GM18519 (cell line): ENCODE data around the gene VWA5B2.
"Not testable (repeated sequence)": the region's sequence is repeated elsewhere in the genome, so short reads cannot be mapped to it uniquely, and the experiment has no call there.

Experiments used
- ATAC-seq: cut with Tn5 transposase; IDR thresholded peaks from one replicate; pipeline ENCODE4 v1.9.1; 2021; ENCODE audit warnings: mild to moderate bottlenecking, moderate library complexity; ENCODE audit not compliant: unreplicated experiment, low FRiP score

VWA5B2 gene

DNA sequence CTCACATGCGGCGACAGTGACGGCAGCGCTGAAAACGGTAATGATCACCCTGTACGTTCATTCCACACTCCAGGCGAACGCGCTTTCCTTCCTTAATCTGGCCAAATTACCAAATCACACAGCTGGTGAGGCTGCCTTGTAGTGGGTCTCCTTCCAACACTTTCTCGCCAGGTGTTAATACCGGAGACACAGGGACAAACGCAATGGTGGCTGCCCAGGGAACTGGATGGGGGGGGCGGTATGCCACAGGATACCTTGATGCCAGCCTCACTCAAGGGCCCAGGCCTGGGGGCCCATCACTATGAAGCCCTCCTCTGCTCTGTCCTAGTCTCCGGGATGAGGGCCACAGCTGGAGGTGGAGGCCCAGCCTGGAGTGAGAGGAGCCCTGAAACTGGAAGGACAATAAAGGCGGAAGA is 33.4 kb downstream of the VWA5B2 start:
- no peak for ATAC-seq

DNA sequence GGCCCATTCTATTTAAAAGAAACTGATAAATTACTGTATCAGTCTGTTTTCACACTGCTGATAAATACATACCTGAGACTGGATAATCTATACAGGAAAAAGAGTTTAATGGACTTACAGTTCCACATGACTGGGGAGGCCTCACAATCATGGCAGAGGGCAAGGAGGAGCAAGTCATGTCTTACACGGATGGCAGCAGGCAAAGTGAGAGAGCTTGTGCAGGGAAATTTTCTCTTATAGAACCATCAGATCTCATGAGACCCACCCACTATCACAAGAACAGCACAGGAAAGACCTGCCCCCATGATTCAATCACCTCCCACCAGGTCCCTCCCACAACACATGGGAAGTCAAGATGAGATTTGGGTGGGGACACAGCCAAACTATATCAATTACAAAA is 37.9 kb downstream of the VWA5B2 start:
- ATAC-seq, result not testable (repeated sequence)

DNA sequence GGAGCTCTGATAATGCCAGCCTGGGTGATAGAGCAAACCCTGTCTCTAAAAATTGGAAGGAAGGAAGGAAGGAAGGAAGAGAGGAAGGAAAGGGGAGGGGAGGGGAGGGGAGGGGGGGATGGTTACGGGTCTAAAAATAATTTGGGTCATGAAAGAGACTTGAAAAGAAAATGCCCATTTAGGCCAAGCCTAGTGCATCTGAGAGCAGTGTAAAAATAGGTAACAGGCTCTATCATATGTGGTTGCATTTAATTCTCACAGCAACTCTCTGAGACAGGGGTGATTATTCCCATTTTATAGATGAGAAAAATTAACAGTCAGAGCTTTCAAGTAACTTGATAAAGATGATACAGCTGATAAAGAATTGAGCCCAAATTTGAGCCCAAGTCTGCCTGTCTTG is 42.9 kb downstream of the VWA5B2 start:
- ATAC-seq, result no peak

DNA sequence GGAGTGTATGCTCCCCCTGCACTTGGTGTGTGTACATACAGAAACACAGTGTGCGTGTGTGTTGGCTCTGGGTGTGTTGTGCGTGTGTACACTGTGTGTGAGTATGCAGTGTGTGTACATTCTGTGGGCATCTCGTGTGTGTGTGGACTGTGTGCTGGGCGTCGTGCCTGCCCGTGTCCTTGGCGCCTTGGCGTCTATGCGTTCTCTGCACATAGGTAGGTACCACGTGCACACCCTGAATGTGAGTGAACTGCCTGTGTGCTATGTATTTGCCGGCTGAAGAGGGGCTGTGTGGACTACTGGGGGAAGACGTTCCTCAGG is 46.0 kb downstream of the VWA5B2 start:
- ATAC-seq, result no peak

DNA sequence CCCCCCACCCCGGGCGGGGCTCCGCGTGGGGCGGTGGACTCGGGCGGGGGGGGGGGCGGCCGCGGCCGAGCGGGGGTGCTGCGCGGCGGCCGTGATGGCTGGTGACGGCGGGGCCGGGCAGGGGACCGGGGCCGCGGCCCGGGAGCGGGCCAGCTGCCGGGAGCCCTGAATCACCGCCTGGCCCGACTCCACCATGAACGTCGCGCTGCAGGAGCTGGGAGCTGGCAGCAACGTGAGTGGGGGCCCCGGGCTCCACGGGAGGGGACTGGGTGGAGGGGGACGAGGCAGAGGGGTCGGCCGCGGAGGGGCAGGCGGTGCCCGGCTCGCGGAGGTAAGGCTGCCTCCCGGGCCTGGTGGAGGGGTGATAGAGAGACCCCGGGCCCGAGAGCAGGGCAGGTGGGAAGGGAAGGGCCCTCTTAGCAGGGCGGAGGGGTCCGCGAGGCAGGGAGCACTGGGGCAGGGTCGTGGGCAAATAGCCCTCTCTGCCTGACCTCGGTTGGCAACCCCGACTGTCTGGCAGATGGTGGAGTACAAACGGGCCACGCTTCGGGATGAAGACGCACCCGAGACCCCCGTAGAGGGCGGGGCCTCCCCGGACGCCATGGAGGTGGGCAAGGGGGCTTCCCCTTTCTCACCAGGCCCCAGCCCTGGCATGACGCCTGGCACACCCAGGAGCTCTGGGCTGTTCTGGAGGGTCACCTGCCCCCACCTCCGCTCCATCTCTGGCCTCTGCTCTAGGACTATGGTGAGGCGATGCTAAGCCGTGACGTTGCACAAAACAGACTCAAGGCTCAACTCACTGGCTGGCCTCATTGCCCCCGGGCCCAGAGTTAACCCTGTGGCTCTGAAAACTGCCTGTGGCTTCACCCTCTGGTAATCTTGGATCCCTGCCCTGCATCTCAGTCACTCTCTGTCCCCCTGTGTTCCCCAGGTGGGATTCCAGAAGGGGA is 46.9 kb downstream of the VWA5B2 start, which contains the start of gene ECE2:
Gene ECE2 (plus strand): TSS at position 62 of the 950 bp plus-strand sequence. CDS start 132 bp downstream, at position 194.
- ATAC-seq, result no peak

DNA sequence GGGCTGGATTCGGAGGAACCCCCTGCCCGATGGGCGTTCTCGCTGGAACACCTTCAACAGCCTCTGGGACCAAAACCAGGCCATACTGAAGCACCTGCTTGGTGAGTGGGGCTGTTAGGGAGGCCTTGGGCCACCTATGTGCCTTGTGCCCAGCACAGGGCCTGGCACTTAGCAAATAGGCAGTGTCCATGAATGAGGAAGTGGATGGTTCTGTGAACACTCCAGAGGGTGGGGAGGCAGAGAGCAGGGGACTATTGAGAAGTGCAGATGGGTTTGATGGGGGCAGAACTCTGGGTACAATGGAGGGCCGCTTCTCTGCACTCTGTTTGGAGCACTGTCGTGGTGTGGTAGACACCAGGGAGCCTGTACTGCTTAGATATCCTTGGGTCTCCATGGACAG is 48.0 kb downstream of the VWA5B2 start:
- ATAC-seq, result no peak

DNA sequence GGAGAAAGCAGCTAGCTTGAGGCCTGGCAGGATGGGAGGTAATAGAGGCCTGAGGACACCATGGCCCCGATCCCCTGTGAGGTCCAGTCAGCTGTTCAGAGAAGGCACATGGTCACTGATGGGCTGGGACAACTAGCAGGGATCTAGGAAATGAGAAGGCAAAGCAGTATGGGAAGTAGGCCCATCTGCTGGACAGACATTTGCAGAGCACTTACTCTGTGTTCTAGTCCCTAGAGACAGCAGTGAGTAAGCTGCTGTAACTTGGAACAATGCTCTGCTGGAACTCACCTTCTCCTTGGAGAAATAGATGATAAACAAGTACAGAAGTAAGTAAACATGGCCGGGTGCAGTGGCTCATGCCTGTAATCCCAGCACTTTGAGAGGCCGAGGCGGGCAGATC is 53.6 kb downstream of the VWA5B2 start:
- ATAC-seq, result no peak

DNA sequence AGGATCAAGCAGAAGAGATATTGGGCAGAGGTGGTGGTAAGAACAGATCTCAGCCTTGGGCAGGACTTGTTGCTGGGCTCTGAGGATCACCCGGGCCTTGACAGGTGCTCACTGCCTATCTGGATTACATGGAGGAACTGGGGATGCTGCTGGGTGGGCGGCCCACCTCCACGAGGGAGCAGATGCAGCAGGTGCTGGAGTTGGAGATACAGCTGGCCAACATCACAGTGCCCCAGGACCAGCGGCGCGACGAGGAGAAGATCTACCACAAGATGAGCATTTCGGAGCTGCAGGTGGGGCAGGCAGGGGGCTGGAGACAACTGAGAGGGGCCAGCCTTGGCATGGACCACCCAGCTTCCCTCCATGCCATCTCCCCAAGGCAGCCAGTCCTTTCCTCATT is 54.3 kb downstream of the VWA5B2 start:
- ATAC-seq, result no peak

DNA sequence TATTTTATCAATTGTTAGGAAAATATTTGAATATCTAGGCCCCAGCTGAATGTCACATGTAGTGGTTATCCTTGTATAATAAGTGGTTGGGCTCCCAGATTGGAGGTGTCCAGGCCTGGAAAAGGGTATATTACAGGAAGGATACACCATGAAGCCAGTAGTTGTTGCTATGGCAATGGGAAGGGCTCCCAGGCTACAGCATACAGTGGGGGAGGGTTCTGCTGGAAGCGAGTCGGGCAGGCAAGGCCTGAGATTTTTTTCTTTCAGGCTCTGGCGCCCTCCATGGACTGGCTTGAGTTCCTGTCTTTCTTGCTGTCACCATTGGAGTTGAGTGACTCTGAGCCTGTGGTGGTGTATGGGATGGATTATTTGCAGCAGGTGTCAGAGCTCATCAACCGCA is 55.3 kb downstream of the VWA5B2 start:
- ATAC-seq, result no peak

DNA sequence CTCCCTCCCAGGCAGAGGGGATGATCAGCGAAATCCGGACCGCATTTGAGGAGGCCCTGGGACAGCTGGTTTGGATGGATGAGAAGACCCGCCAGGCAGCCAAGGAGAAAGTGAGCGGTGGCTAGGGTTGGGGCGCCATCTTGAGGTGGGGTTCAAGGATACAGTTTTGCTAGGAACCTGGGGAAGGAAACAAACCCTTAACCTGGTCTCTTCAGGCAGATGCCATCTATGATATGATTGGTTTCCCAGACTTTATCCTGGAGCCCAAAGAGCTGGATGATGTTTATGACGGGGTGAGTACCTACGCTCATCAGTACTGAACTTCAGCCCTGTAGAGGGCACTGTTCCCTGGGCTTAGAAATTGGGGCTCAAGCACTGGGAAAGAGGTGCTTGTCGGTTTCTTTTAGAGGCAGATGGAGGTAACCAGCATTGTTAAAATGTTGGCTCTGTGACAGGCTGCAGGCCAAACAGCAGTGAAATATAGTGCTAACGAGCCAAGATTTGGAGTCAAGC is 60.1 kb downstream of the VWA5B2 start:
- ATAC-seq, result no peak

DNA sequence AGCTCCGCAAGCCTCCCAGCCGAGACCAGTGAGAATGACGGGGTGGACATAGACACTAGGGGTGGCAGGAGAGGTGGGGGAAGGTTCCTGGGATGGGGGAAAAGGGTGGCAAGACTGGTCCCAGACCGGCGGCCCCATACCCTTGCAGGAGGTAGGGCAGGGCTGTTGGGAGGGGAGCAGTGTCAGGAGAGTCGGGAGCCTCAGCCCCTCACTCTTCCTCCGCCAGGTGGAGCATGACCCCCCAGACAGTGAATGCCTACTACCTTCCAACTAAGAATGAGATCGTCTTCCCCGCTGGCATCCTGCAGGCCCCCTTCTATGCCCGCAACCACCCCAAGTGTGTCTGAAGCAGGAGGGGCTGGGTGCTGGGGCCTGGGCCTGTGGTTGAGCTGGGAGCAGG is 60.9 kb downstream of the VWA5B2 start:
- ATAC-seq, result no peak

DNA sequence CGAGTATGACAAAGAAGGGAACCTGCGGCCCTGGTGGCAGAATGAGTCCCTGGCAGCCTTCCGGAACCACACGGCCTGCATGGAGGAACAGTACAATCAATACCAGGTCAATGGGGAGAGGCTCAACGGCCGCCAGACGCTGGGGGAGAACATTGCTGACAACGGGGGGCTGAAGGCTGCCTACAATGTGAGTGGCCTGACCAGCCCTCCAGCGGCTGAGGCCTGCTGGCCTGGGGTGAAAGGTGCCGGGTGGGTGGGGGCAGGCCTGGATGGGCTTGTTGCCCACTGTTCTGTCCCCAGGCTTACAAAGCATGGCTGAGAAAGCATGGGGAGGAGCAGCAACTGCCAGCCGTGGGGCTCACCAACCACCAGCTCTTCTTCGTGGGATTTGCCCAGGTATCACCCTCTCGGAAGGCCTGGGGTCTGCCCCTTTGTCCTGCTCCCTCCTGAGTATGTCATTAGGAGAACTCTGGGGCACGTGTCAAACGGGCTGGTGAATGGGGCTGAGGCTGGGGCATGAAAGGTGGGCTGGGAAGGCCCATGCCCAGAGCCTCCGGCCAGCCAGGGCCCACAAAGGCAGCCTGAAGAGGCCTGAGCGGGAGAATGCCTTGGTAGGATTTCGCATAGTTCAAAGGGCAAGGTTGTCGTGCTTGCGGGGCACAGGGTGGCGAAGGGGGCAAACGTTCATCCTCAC is 61.8 kb downstream of the VWA5B2 start:
- ATAC-seq, result no peak
